GM23338 (cell line): Measurements from ENCODE around the gene MAGED2. TPM values are rescaled to one million over a fixed set of nuclear protein-coding genes. Genes with fewer than 3 reads are reported as not detected.

Experiments used
- ATAC-seq: fragments of 200-7000 bp; cut with Tn5 transposase; 3 replicates; pipeline ENCODE4 v1.9.1; 2020
- DNase-seq: peaks from one replicate; pipeline ENCODE4 v3.0.0-alpha.2; 2015; ENCODE audit warnings: low spot score
- H2AFZ ChIP-seq: fragments of 200-600 bp; sonication (generic); 2 replicates; pipeline ENCODE4 v1.8.0; 2016; ENCODE audit warnings: antibody characterized with exemption, mild to moderate bottlenecking, moderate library complexity
- H3F3A ChIP-seq: fragments of 200-600 bp; sonication (generic); replicated peaks from 2 replicates; pipeline ENCODE4 v1.8.0; 2017; ENCODE audit warnings: antibody characterized with exemption, mixed run types, low read depth
- H3K27ac ChIP-seq: fragments of 200-600 bp; sonication (generic); 2 replicates; pipeline ENCODE4 v1.6.1; 2016; ENCODE audit warnings: low read depth
- H3K27me3 ChIP-seq: fragments of 200-600 bp; sonication (generic); 2 replicates; pipeline ENCODE4 v1.8.0; 2016; ENCODE audit warnings: mild to moderate bottlenecking, mixed run types, moderate library complexity; ENCODE audit not compliant: insufficient read depth
- H3K36me3 ChIP-seq: fragments of 200-600 bp; sonication (generic); 2 replicates; pipeline ENCODE4 v1.8.0; 2016; ENCODE audit warnings: mild to moderate bottlenecking; ENCODE audit not compliant: insufficient read depth
- H3K4me1 ChIP-seq: fragments of 200-600 bp; sonication (generic); 2 replicates; pipeline ENCODE4 v1.8.0; 2016; ENCODE audit warnings: mild to moderate bottlenecking, moderate library complexity; ENCODE audit not compliant: insufficient read depth
- H3K4me2 ChIP-seq: fragments of 200-600 bp; sonication (generic); 2 replicates; pipeline ENCODE4 v1.7.1; 2017; ENCODE audit warnings: mixed run types
- H3K4me3 ChIP-seq: fragments of 200-600 bp; sonication (generic); 2 replicates; pipeline ENCODE4 v1.6.1; 2016; ENCODE audit warnings: mixed run types
- H3K79me2 ChIP-seq: fragments of 200-600 bp; sonication (generic); replicated peaks from 2 replicates; pipeline ENCODE4 v1.8.0; 2017; ENCODE audit warnings: mild to moderate bottlenecking; ENCODE audit not compliant: insufficient read depth
- H3K9me2 ChIP-seq: fragments of 200-600 bp; sonication (generic); 2 replicates; pipeline ENCODE4 v1.8.0; 2017; ENCODE audit not compliant: insufficient read depth
- H4K20me1 ChIP-seq: fragments of 200-600 bp; sonication (generic); replicated peaks from 2 replicates; pipeline ENCODE4 v1.8.0; 2017; ENCODE audit warnings: mild to moderate bottlenecking; ENCODE audit not compliant: insufficient read depth
- H3K27ac Mint-ChIP-seq: 2 replicates; pipeline ENCODE4 v1.8.0; 2020; ENCODE audit warnings: inconsistent platforms, mild to moderate bottlenecking, moderate library complexity, mixed read lengths
- H3K27me3 Mint-ChIP-seq: 3 replicates; pipeline ENCODE4 v1.8.0; 2022; ENCODE audit warnings: low read depth, mild to moderate bottlenecking, moderate library complexity, mixed read lengths, inconsistent platforms; ENCODE audit not compliant: insufficient read depth, poor library complexity
- H3K36me3 Mint-ChIP-seq: 3 replicates; pipeline ENCODE4 v1.8.0; 2021; ENCODE audit warnings: low read depth, mild to moderate bottlenecking, inconsistent platforms, moderate library complexity, mixed read lengths
- H3K4me1 Mint-ChIP-seq: 3 replicates; pipeline ENCODE4 v1.8.0; 2020; ENCODE audit warnings: mild to moderate bottlenecking, inconsistent platforms, mixed read lengths
- H3K4me3 Mint-ChIP-seq: 3 replicates; pipeline ENCODE4 v1.8.0; 2021; ENCODE audit warnings: moderate library complexity, mild to moderate bottlenecking, inconsistent platforms, mixed read lengths
- H3K9me3 Mint-ChIP-seq: 3 replicates; pipeline ENCODE4 v1.8.0; 2020; ENCODE audit warnings: moderate library complexity, mild to moderate bottlenecking, inconsistent platforms, mixed read lengths
- EZH2 ChIP-seq: fragments of 200-600 bp; sonication (generic); IDR thresholded peaks from one replicate; pipeline ENCODE4 v1.8.0; 2017; ENCODE audit warnings: antibody characterized with exemption, mild to moderate bottlenecking, low read depth; ENCODE audit not compliant: unreplicated experiment
- EZH2phosphoT487 ChIP-seq: fragments of 200-600 bp; sonication (generic); IDR thresholded peaks from one replicate; pipeline ENCODE4 v1.8.1; 2018; ENCODE audit warnings: antibody characterized with exemption; ENCODE audit not compliant: unreplicated experiment
- JUNB ChIP-seq: IDR thresholded peaks from one replicate; pipeline ENCODE4 v1.6.1; 2016; ENCODE audit warnings: antibody characterized with exemption; ENCODE audit not compliant: unreplicated experiment
- NANOG ChIP-seq: IDR thresholded peaks from 2 replicates; pipeline ENCODE4 v1.6.1; 2016; ENCODE audit warnings: antibody characterized with exemption, borderline replicate concordance
- STAT1 ChIP-seq: IDR thresholded peaks from one replicate; pipeline ENCODE4 v1.6.1; 2016; ENCODE audit warnings: antibody characterized with exemption; ENCODE audit not compliant: unreplicated experiment
- ZNF114 ChIP-seq: fragments of 250-450 bp; sonication (Bioruptor Pico); IDR thresholded peaks from 2 replicates; pipeline ENCODE4 v1.5.0; 2020; ENCODE audit warnings: mild to moderate bottlenecking, moderate library complexity
- polyA plus RNA-seq: library from polyadenylated mRNA; unstranded; fragments of >200 nt; fragmentation: Nextera tagmentation; extraction: Ambion mirVana; gene quantifications from 2 replicates; pipeline ENCODE4 v1.2.1, GENCODE V29; 2016
- total RNA-seq: library from RNA; depleted of rRNA; stranded (reverse); fragments of >200 nt; shearing (Covaris generic); gene quantifications from 2 replicates; pipeline ENCODE4 v1.2.3, GENCODE V29; 2014
- TF ChIP-seq, protein P1 (sequence below): fragments of 250-450 bp; sonication (Bioruptor Pico); IDR thresholded peaks from 2 replicates; pipeline ENCODE4 v1.5.0; 2020; ENCODE audit warnings: mild to moderate bottlenecking, moderate library complexity
- TF ChIP-seq, protein P2 (sequence below): IDR thresholded peaks from 2 replicates; pipeline ENCODE4 v1.6.1; 2016; ENCODE audit warnings: antibody characterized with exemption

Gene MAGED2
- total and polyA plus RNA-seq, 2 experiments from 2014 or later = 96.7 to 203 TPM

DNA sequence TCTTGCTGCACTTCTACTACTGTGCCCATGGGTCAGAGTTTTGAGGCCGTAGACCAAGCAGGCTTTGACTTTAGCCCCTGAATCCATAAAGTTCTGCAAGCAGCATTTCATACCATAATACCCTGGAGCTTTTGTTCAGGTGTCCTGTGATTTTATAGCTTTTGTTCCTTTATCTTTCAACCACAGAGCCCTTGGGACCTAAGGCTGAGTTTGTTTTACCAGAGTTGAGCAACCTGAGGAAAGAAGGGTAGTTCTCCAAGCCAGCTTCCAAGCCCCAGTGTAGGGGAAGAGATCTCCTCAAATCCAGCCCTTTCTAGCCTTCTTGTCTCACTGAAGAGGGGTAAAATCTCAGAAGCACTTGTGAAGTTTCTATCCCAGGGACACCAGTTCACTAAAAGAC is 35.1 kb downstream of the MAGED2 start (continued):
- TF ChIP-seq, protein P1, sequence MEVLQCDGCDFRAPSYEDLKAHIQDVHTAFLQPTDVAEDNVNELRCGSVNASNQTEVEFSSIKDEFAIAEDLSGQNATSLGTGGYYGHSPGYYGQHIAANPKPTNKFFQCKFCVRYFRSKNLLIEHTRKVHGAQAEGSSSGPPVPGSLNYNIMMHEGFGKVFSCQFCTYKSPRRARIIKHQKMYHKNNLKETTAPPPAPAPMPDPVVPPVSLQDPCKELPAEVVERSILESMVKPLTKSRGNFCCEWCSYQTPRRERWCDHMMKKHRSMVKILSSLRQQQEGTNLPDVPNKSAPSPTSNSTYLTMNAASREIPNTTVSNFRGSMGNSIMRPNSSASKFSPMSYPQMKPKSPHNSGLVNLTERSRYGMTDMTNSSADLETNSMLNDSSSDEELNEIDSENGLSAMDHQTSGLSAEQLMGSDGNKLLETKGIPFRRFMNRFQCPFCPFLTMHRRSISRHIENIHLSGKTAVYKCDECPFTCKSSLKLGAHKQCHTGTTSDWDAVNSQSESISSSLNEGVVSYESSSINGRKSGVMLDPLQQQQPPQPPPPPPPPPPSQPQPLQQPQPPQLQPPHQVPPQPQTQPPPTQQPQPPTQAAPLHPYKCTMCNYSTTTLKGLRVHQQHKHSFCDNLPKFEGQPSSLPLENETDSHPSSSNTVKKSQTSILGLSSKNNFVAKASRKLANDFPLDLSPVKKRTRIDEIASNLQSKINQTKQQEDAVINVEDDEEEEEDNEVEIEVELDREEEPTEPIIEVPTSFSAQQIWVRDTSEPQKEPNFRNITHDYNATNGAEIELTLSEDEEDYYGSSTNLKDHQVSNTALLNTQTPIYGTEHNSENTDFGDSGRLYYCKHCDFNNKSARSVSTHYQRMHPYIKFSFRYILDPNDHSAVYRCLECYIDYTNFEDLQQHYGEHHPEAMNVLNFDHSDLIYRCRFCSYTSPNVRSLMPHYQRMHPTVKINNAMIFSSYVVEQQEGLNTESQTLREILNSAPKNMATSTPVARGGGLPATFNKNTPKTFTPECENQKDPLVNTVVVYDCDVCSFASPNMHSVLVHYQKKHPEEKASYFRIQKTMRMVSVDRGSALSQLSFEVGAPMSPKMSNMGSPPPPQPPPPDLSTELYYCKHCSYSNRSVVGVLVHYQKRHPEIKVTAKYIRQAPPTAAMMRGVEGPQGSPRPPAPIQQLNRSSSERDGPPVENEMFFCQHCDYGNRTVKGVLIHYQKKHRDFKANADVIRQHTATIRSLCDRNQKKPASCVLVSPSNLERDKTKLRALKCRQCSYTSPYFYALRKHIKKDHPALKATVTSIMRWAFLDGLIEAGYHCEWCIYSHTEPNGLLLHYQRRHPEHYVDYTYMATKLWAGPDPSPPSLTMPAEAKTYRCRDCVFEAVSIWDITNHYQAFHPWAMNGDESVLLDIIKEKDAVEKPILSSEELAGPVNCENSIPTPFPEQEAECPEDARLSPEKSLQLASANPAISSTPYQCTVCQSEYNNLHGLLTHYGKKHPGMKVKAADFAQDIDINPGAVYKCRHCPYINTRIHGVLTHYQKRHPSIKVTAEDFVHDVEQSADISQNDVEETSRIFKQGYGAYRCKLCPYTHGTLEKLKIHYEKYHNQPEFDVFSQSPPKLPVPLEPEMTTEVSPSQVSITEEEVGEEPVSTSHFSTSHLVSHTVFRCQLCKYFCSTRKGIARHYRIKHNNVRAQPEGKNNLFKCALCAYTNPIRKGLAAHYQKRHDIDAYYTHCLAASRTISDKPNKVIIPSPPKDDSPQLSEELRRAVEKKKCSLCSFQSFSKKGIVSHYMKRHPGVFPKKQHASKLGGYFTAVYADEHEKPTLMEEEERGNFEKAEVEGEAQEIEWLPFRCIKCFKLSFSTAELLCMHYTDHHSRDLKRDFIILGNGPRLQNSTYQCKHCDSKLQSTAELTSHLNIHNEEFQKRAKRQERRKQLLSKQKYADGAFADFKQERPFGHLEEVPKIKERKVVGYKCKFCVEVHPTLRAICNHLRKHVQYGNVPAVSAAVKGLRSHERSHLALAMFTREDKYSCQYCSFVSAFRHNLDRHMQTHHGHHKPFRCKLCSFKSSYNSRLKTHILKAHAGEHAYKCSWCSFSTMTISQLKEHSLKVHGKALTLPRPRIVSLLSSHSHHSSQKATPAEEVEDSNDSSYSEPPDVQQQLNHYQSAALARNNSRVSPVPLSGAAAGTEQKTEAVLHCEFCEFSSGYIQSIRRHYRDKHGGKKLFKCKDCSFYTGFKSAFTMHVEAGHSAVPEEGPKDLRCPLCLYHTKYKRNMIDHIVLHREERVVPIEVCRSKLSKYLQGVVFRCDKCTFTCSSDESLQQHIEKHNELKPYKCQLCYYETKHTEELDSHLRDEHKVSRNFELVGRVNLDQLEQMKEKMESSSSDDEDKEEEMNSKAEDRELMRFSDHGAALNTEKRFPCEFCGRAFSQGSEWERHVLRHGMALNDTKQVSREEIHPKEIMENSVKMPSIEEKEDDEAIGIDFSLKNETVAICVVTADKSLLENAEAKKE = no peak

DNA sequence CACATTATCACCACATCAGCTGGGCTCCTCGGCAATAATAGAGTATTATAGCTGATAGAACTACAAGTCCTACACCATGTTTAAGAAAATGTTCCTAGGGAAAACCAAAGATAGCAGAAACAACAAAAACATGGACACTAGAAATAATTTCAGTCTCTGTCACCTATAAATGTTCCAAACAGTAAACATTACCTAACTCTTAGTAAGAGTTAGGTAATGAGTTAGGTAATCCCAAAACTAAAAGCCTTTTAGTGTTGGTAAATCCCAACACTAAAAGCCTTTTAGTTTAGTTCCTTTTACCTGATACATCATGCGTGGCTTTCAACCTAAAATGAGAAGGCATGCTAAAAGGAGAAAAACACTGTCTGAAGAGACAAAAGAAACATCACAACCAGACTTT is 35.5 kb downstream of the MAGED2 start:
- Mint-ChIP-seq H3K9me3 (no peaks in the 10 kb centered on the region), H3K27me3 (peaks cover 1% of the 10 kb centered on the region), H3K27ac (no peak overlapping the region), H3K4me3 (no peak overlapping the region), H3K4me1 (peaks cover 9% of the 10 kb centered on the region; the same call in 2 of the 3 replicates), H3K36me3 (no peaks in the 10 kb centered on the region)
- no peak for ATAC-seq
- Histone ChIP-seq H3K4me1 (no peaks in the 10 kb centered on the region), H3K4me3 (no peak overlapping the region), H3K9me2 (no peaks in the 10 kb centered on the region), H3K79me2 (no peaks in the 10 kb centered on the region), H3F3A (no peaks in the 10 kb centered on the region), H2AFZ (no peak overlapping the region), H3K4me2 (no peak overlapping the region), H3K27ac (no peak overlapping the region), H3K27me3 (no peaks in the 10 kb centered on the region), H3K36me3 (no peaks in the 10 kb centered on the region), H4K20me1 (no peaks in the 10 kb centered on the region)
- TF ChIP-seq STAT1 (no peak), ZNF114 (CRISPR knock-in tag) (no peak), EZH2phosphoT487 (no peak), JUNB (no peak), EZH2 (no peak), NANOG (no peak)
- TF ChIP-seq, protein P2, sequence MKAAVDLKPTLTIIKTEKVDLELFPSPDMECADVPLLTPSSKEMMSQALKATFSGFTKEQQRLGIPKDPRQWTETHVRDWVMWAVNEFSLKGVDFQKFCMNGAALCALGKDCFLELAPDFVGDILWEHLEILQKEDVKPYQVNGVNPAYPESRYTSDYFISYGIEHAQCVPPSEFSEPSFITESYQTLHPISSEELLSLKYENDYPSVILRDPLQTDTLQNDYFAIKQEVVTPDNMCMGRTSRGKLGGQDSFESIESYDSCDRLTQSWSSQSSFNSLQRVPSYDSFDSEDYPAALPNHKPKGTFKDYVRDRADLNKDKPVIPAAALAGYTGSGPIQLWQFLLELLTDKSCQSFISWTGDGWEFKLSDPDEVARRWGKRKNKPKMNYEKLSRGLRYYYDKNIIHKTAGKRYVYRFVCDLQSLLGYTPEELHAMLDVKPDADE = no peak
- TF ChIP-seq, protein P1 = no peak
- DNase-seq = no peak
